ENCODE measurements around the gene PDZK1IP1.

- no peak for TF ChIP-seq EZH2 (IDR thresholded peaks at IDR 0.05)
- TF ChIP-seq POLR2AphosphoS5 (IDR thresholded peaks at IDR 0.05; ENCODE audit: borderline replicate concordance, low read depth, low read length), result no peak
- no peak for TF ChIP-seq FOXP2 (optimal IDR thresholded peaks at IDR 0.05; ENCODE audit: control extremely low read depth, extremely low read length, insufficient read depth)
These were observed 37.8 kb upstream of the PDZK1IP1 start for GRCh38 chr1:47227341-47228232.
